HepG2 (cell line): ENCODE measurements around the gene ACADS. TPM values are rescaled to one million over a fixed set of nuclear protein-coding genes. Genes with fewer than 3 reads are reported as not detected.

Source experiments
- ATAC-seq: fragments of 200-7000 bp; cut with Tn5 transposase; 3 replicates; pipeline ENCODE4 v1.9.1; 2020; ENCODE audit warnings: mild to moderate bottlenecking, moderate library complexity
- BruUV-seq: library from RNA; stranded (reverse); fragments of 400-500 nt; replicated peaks from 2 replicates; lab custom pipeline; 2021; lab: Mats Ljungman, UMichigan
- CTCF ChIA-PET: fragments of 300-600 bp; formaldehyde crosslinking; extraction: SDS; loops from one replicate; lab custom pipeline; 2021; ENCODE audit warnings: low total read pairs, inconsistent platforms, low intra/inter-chr PET ratio; lab: Yijun Ruan, JAX
- POLR2A ChIA-PET: fragments of 350-600 bp; sonication (Branson Sonifier 250); formaldehyde crosslinking; loops from one replicate; lab custom pipeline; 2020; ENCODE audit warnings: antibody characterized with exemption, inconsistent platforms; lab: Yijun Ruan, JAX
- DNase-seq: peaks from one replicate; pipeline ENCODE4 v3.0.0-alpha.2; 2015; ENCODE audit warnings: low spot score
- FAIRE-seq: peaks from 3 replicates; lab custom pipeline; 2011; peaks lifted over from hg19 to GRCh38; lab: Jason Lieb, UNC
- H2AFZ ChIP-seq: one replicate; pipeline ENCODE4 v1.6.1; 2011; ENCODE audit warnings: low read length, inconsistent platforms
- H3K27ac ChIP-seq: fragments of 300-600 bp; 3 replicates; pipeline ENCODE4 v1.8.0; 2011; ENCODE audit warnings: mixed run types, mild to moderate bottlenecking, mixed read lengths, low read length, inconsistent platforms; ENCODE audit not compliant: insufficient read depth; ENCODE audit errors: extremely low read length
- H3K27me3 ChIP-seq, 2 experiments: fragments of 200-600 bp in 1 of 2; 2 replicates in 1 of 2; 3 replicates in 1 of 2; pipeline versions ENCODE4 v1.6.0 to v1.8.0; 2011; ENCODE audit warnings: low read length in 2 of 2, mild to moderate bottlenecking in 2 of 2, moderate library complexity in 2 of 2, inconsistent platforms in 1 of 2; ENCODE audit not compliant: insufficient read depth in 2 of 2, control insufficient read depth in 1 of 2
- H3K36me3 ChIP-seq, 2 experiments: fragments of 200-600 bp in 1 of 2; replicated peaks in 1 of 2; 2 replicates in 1 of 2; 3 replicates in 1 of 2; pipeline versions ENCODE4 v1.5.1 to v1.8.0; 2011; ENCODE audit warnings: low read length in 2 of 2, inconsistent platforms in 1 of 2; ENCODE audit not compliant: insufficient read depth in 2 of 2, control insufficient read depth in 1 of 2
- H3K4me1 ChIP-seq: 2 replicates; pipeline ENCODE4 v1.5.1; 2012; ENCODE audit warnings: low read length, inconsistent platforms; ENCODE audit not compliant: insufficient read depth
- H3K4me2 ChIP-seq: 2 replicates; pipeline ENCODE4 v1.6.0; 2011; ENCODE audit warnings: low read depth, low read length, inconsistent platforms
- H3K4me3 ChIP-seq, 3 experiments: fragments of 200-600 bp in 1 of 3; sonication (generic), shearing (Covaris generic) in 1 of 3; replicated peaks in 1 of 3; 2 replicates each; pipeline ENCODE4 v1.5.1; 2011 to 2016; ENCODE audit warnings: low read length in 3 of 3, inconsistent platforms in 2 of 3, low read depth in 2 of 3, mild to moderate bottlenecking in 2 of 3, control low read depth in 1 of 3, mixed read lengths in 1 of 3; ENCODE audit not compliant: insufficient read depth in 1 of 3
- H3K79me2 ChIP-seq: one replicate; pipeline ENCODE4 v1.6.1; 2011; ENCODE audit warnings: low read length, inconsistent platforms; ENCODE audit not compliant: insufficient read depth
- H3K9ac ChIP-seq: 2 replicates; pipeline ENCODE4 v1.6.0; 2011; ENCODE audit warnings: mild to moderate bottlenecking, low read depth, low read length, inconsistent platforms; ENCODE audit not compliant: insufficient read depth
- H3K9me3 ChIP-seq: 2 replicates; pipeline ENCODE4 v1.5.1; 2012; ENCODE audit warnings: mild to moderate bottlenecking, low read length
- H4K20me1 ChIP-seq: 2 replicates; pipeline ENCODE4 v1.6.0; 2011; ENCODE audit warnings: inconsistent platforms, mild to moderate bottlenecking, low read length, moderate library complexity; ENCODE audit not compliant: insufficient read depth
- CBX5 ChIP-seq: sonication (generic); formaldehyde crosslinking; IDR thresholded peaks from 2 replicates; pipeline ENCODE4 v1.4.0; 2020; ENCODE audit warnings: missing genetic modification reagents, borderline replicate concordance
- CEBPG ChIP-seq: IDR thresholded peaks from 2 replicates; pipeline ENCODE4 v1.6.1; 2016
- EED ChIP-seq: sonication (generic); formaldehyde crosslinking; IDR thresholded peaks from 2 replicates; pipeline ENCODE4 v1.5.0; 2020; ENCODE audit warnings: mild to moderate bottlenecking, missing genetic modification reagents
- FOXJ3 ChIP-seq: sonication (generic); formaldehyde crosslinking; IDR thresholded peaks from 2 replicates; pipeline ENCODE4 v1.4.0; 2020; ENCODE audit warnings: missing genetic modification reagents, mild to moderate bottlenecking, borderline replicate concordance
- KMT2B ChIP-seq: IDR thresholded peaks from 2 replicates; pipeline ENCODE4 v1.6.1; 2016; ENCODE audit warnings: missing genetic modification reagents, missing compliant biosample characterization
- RARA ChIP-seq: IDR thresholded peaks from 2 replicates; pipeline ENCODE4 v1.6.1; 2016; ENCODE audit warnings: missing genetic modification reagents, missing compliant biosample characterization
- TEAD2 ChIP-seq: sonication (generic); formaldehyde crosslinking; IDR thresholded peaks from 2 replicates; pipeline ENCODE4 v1.9.0; 2021; ENCODE audit warnings: missing genetic modification reagents
- TGIF2 ChIP-seq: IDR thresholded peaks from 2 replicates; pipeline ENCODE4 v1.6.1; 2016; ENCODE audit warnings: control low read depth, missing compliant biosample characterization
- ZKSCAN1 ChIP-seq: fragments of 150-350 bp; IDR thresholded peaks from 2 replicates; pipeline ENCODE4 v1.6.1; 2014; ENCODE audit warnings: low read length
- ZNF10 ChIP-seq: sonication (generic); formaldehyde crosslinking; IDR thresholded peaks from 2 replicates; pipeline ENCODE4 v1.4.0; 2020; ENCODE audit warnings: mild to moderate bottlenecking, low read depth, missing genetic modification reagents, borderline replicate concordance
- ZNF138 ChIP-seq: sonication (generic); formaldehyde crosslinking; IDR thresholded peaks from 2 replicates; pipeline ENCODE4 v1.5.0; 2020; ENCODE audit warnings: mild to moderate bottlenecking, low read depth, missing genetic modification reagents
- ZNF235 ChIP-seq: sonication (generic); formaldehyde crosslinking; IDR thresholded peaks from 2 replicates; pipeline ENCODE4 v1.8.1; 2023; ENCODE audit warnings: mild to moderate bottlenecking, missing genetic modification reagents, borderline replicate concordance
- ZNF350 ChIP-seq: sonication (generic); formaldehyde crosslinking; IDR thresholded peaks from 2 replicates; pipeline ENCODE4 v1.4.0; 2020; ENCODE audit warnings: mild to moderate bottlenecking, low read depth, missing genetic modification reagents, borderline replicate concordance
- WGBS: methylation state at CpG from one replicate; pipeline ENCODE4 v1.1.6; 2017; ENCODE audit warnings: low lambda C conversion rate; 5-methylcytosine and 5-hydroxymethylcytosine counted together
- in situ Hi-C: cut with HindIII; loops from 2 replicates; pipeline ENCODE4 v1.10.0; 2017; ENCODE audit warnings: low pct_unique_long_range_greater_than_20kb; ENCODE audit not compliant: extremely low pct_ligation_motif_present
- intact Hi-C: fragments of 100-400 bp; cut with micrococcal nuclease; formaldehyde crosslinking; loops from one replicate; pipeline ENCODE4 v1.10.0; 2022; ENCODE audit not compliant: unreplicated experiment
- polyA plus RNA-seq, 8 experiments: library from polyadenylated mRNA; depleted of rRNA in 3 of 8; stranded (reverse) in 7 of 8; unstranded in 1 of 8; fragments of >200 nt; fragmentation: Illumina TruSeq in 4 of 8; extraction: Trizol in 4 of 8; gene quantifications; 2 replicates each; pipeline versions ENCODE4 v1.2.1 to v1.2.3, GENCODE V29; 2011 to 2016; ENCODE audit warnings: low read depth in 4 of 8, missing spikeins in 1 of 8, mixed read lengths in 1 of 8; ENCODE audit not compliant: insufficient read depth in 1 of 8
- total RNA-seq, 5 experiments: library from RNA; depleted of rRNA; stranded (reverse); fragments of >200 nt; fragmentation: Illumina TruSeq; extraction: Trizol; gene quantifications; 2 replicates each; pipeline ENCODE4 v1.2.3, GENCODE V29; 2016; ENCODE audit warnings: low read depth in 1 of 5
- TF ChIP-seq, protein P1 (sequence below): sonication (generic); formaldehyde crosslinking; IDR thresholded peaks from 2 replicates; pipeline ENCODE4 v1.8.0; 2022; ENCODE audit warnings: mild to moderate bottlenecking, missing genetic modification reagents, moderate library complexity
- TF ChIP-seq, protein P2 (sequence below): sonication (generic); formaldehyde crosslinking; IDR thresholded peaks from 2 replicates; pipeline ENCODE4 v1.4.0; 2020; ENCODE audit warnings: missing genetic modification reagents
- TF ChIP-seq, protein P3 (sequence below): sonication (generic); formaldehyde crosslinking; IDR thresholded peaks from 2 replicates; pipeline ENCODE4 v1.5.1; 2020; ENCODE audit warnings: missing genetic modification reagents, mild to moderate bottlenecking, borderline replicate concordance

The ACADS gene
- total and polyA plus RNA-seq, 2 of the 13 experiments (the other 11 are each of a cell fraction or from before 2014, with no cell fraction given): 17.4 to 27.7 TPM

DNA sequence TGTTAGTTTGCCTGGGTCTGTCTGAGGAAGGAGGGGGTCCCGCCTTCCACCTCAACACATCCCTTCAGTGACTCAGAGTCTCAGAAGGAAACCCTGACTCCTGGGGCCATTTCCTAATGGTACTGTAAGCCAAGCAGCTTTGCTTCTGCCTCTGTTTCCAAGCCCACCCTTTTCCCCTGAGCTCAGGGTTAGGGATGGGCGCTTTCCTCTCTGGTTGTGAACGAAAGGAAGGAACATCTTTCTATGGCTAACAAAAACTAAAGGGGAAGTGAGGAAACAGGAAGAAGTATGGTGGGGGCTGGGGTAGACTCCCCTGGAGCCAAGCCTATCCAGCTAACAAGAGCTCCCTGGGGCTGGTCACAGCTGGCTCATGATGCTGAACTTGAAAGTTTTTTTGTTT lies 27.0 kb upstream of the ACADS start (continued):
- TF ChIP-seq, protein P1, sequence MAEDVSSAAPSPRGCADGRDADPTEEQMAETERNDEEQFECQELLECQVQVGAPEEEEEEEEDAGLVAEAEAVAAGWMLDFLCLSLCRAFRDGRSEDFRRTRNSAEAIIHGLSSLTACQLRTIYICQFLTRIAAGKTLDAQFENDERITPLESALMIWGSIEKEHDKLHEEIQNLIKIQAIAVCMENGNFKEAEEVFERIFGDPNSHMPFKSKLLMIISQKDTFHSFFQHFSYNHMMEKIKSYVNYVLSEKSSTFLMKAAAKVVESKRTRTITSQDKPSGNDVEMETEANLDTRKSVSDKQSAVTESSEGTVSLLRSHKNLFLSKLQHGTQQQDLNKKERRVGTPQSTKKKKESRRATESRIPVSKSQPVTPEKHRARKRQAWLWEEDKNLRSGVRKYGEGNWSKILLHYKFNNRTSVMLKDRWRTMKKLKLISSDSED (CRISPR knock-in tag): no peak
- TF ChIP-seq CEBPG: no peak
- no peak for TF ChIP-seq ZNF138 (CRISPR knock-in tag)
- TF ChIP-seq TEAD2: no peak
- no peak for TF ChIP-seq EED
- TF ChIP-seq CBX5: no peak

DNA sequence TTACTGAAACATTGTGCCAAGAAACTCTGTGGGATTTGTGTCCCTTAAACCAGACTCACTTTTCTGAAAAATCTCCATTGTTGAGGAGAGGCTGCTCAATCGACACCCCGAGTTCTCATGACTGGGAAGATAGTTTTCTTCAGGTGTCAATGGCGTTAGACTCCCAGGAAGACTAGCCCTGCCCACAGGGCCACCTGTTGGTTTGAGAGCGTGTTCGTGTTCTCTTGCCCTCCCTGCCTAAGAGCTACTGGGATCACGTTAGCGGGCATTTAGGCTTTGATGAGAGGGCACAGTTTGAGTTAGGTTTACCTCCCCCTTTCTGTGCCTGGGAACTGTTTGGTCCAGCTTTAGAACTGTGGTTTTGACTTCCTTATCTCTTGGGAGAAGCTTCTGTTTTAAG lies 26.1 kb upstream of the ACADS start:
- H2AFZ ChIP-seq: no peak overlapping the region
- TF ChIP-seq ZNF10: no peak
- TF ChIP-seq, protein P2, sequence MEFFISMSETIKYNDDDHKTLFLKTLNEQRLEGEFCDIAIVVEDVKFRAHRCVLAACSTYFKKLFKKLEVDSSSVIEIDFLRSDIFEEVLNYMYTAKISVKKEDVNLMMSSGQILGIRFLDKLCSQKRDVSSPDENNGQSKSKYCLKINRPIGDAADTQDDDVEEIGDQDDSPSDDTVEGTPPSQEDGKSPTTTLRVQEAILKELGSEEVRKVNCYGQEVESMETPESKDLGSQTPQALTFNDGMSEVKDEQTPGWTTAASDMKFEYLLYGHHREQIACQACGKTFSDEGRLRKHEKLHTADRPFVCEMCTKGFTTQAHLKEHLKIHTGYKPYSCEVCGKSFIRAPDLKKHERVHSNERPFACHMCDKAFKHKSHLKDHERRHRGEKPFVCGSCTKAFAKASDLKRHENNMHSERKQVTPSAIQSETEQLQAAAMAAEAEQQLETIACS (CRISPR knock-in tag): no peak
- no peak for TF ChIP-seq ZNF235 (CRISPR knock-in tag)
- no peak for TF ChIP-seq TGIF2
- TF ChIP-seq, protein P3, sequence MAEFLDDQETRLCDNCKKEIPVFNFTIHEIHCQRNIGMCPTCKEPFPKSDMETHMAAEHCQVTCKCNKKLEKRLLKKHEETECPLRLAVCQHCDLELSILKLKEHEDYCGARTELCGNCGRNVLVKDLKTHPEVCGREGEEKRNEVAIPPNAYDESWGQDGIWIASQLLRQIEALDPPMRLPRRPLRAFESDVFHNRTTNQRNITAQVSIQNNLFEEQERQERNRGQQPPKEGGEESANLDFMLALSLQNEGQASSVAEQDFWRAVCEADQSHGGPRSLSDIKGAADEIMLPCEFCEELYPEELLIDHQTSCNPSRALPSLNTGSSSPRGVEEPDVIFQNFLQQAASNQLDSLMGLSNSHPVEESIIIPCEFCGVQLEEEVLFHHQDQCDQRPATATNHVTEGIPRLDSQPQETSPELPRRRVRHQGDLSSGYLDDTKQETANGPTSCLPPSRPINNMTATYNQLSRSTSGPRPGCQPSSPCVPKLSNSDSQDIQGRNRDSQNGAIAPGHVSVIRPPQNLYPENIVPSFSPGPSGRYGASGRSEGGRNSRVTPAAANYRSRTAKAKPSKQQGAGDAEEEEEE: no peak
- no peak for TF ChIP-seq KMT2B
- TF ChIP-seq ZKSCAN1: no peak
- TF ChIP-seq RARA (CRISPR knock-in tag): no peak
- TF ChIP-seq ZNF350: no peak
- TF ChIP-seq FOXJ3: no peak
- H3K36me3 ChIP-seq: peaks cover 42 to 74% of the 10 kb centered on the region in 2 experiments
- no peaks in the 10 kb centered on the region for H3K9me3 ChIP-seq
- H3K4me3 ChIP-seq: no peak overlapping the region
- no peaks in the 10 kb centered on the region; the same call in 1 of the 2 replicates for H4K20me1 ChIP-seq
- peaks cover 8% of the 10 kb centered on the region for H3K79me2 ChIP-seq
- CTCF ChIA-PET: no interaction called here
- no peak for DNase-seq
- 0 out of 2 replicates have a peak, but pooled peaks cover 18% of the 10 kb centered on the region for H3K4me1 ChIP-seq
- BruUV-seq: no TSS peak
- 100% methylated on average over 7 of the region's 7 CpGs for WGBS
- FAIRE-seq: no peak
- H3K27me3 ChIP-seq: no peaks in the 10 kb centered on the region
- H3K9ac ChIP-seq: no peak overlapping the region
- intact Hi-C loops (no loop called here), in situ Hi-C loops (no loop called here)
- POLR2A ChIA-PET: no interaction called here
- H3K4me2 ChIP-seq: no peak overlapping the region
- H3K27ac ChIP-seq: no peak overlapping the region
- no peak for ATAC-seq
